ENCODE results near the gene BRD3. TPM values are rescaled to one million over a fixed set of nuclear protein-coding genes. Genes with fewer than 3 reads are reported as not detected.

BRD3 gene
- total RNA-seq, 1 experiment from 2014 or later, result 40.7 TPM

DNA sequence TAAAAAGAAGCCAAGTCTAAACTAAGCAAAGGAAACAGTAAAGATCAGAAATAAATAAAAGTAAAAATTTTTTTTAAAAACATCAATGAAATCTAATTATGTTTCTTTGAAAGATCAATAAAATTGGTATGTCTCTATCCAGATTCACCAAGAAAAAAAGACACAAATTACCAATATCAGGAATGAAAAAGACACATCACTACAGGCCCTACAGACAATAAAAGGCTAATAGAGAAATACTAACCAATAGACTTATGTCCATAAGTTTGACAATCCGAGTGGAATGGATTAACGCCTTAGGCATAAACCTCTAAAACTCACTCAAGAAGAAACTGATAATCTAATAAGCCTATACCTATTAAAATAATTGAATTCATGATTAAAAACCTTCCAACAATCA lies 30.2 kb downstream of the BRD3 start:
- Histone ChIP-seq H3K9me2 (ENCODE audit: insufficient read depth) (no peaks in the 10 kb centered on the region), H3K4me2 (ENCODE audit: low read length) (no peak overlapping the region), H3K36me3 (ENCODE audit: control insufficient read depth in 1 of 2, insufficient read depth in 2 of 2, low read length in 2 of 2) (peaks cover 11 to 13% of the 10 kb centered on the region in 2 experiments; a peak in 1 of 4 replicates), H3K9me3 (ENCODE audit: control insufficient read depth in 1 of 2, insufficient read depth in 1 of 2, low read depth in 1 of 2, low read length in 2 of 2) (no peaks in the 10 kb centered on the region), H3K27me3 (ENCODE audit: insufficient read depth, low read length) (no peaks in the 10 kb centered on the region), H4K20me1 (ENCODE audit: insufficient read depth) (no peaks in the 10 kb centered on the region), H3K4me3 (replicated peaks in 1 of 2; ENCODE audit: low read depth in 1 of 2, low read length in 2 of 2) (no peak overlapping the region), H2AFZ (ENCODE audit: low read depth, low read length, poor library complexity, severe bottlenecking) (no peak overlapping the region), H3K4me1 (ENCODE audit: control insufficient read depth in 1 of 2, insufficient read depth in 2 of 2, low read length in 2 of 2) (no peaks in the 10 kb centered on the region), H3K79me2 (ENCODE audit: insufficient read depth, low read length) (no peaks in the 10 kb centered on the region), H3K27ac (ENCODE audit: low read depth, low read length) (no peak overlapping the region), H3K9ac (ENCODE audit: low read length) (no peak overlapping the region)
- ChIA-PET RAD21 (ENCODE audit: low non-redundant PET in 1 of 2, low total read pairs in 2 of 2, uncharacterized antibody in 2 of 2, unreplicated experiment in 2 of 2) (no interaction called here), CTCF (no interaction called here), POLR2A (no interaction called here)
- intact Hi-C loops (cut with micrococcal nuclease), result no loop called here
- TF ChIP-seq, protein P1, sequence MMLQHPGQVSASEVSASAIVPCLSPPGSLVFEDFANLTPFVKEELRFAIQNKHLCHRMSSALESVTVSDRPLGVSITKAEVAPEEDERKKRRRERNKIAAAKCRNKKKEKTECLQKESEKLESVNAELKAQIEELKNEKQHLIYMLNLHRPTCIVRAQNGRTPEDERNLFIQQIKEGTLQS (IDR thresholded peaks at IDR 0.05), result no peak
- BruUV-seq (replicated peaks), result no TSS peak
- ATAC-seq (no peak), DNase-seq (ENCODE audit: low read depth, low spot score) (no peak)

DNA sequence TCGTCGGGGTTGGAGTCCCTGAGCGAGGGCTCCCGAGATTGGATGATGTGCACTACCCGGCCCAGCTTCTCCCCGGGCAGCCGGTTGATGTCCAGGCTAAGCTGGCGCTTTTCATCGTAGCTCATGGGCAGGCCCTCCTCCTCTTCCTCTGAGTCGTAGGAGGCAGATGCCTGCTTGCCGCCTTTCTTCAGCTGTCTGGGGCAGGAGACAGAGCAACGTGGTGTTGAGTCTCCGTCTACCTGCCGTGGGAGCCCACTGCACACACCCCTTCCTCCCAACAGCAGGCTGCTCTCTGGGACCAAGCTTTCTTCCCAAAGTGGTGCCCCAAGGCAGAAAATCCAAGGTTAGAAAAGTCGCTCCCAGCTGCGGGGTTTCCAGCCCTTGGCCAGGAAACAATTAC lies 31.7 kb downstream of the BRD3 start:
- intact Hi-C loops (cut with micrococcal nuclease), result no loop called here
- no peak overlapping the region for H3K9ac ChIP-seq (ENCODE audit: low read length)
- H3K4me1 ChIP-seq (ENCODE audit: control insufficient read depth in 1 of 2, insufficient read depth in 2 of 2, low read length in 2 of 2), result no peaks in the 10 kb centered on the region
- ChIA-PET CTCF (no interaction called here), POLR2A (no interaction called here), RAD21 (ENCODE audit: low non-redundant PET in 1 of 2, low total read pairs in 2 of 2, uncharacterized antibody in 2 of 2, unreplicated experiment in 2 of 2) (no interaction called here)
- no peaks in the 10 kb centered on the region for H3K9me2 ChIP-seq (ENCODE audit: insufficient read depth)
- BruUV-seq (replicated peaks), result no TSS peak
- no peak overlapping the region for H2AFZ ChIP-seq (ENCODE audit: low read depth, low read length, poor library complexity, severe bottlenecking)
- H3K4me3 ChIP-seq (replicated peaks in 1 of 2; ENCODE audit: low read depth in 1 of 2, low read length in 2 of 2), result no peak overlapping the region
- H3K79me2 ChIP-seq (ENCODE audit: insufficient read depth, low read length), result no peaks in the 10 kb centered on the region
- DNase-seq (ENCODE audit: low read depth, low spot score), result no peak
- H4K20me1 ChIP-seq (ENCODE audit: insufficient read depth), result no peaks in the 10 kb centered on the region
- no peaks in the 10 kb centered on the region for H3K27me3 ChIP-seq (ENCODE audit: insufficient read depth, low read length)
- no peak overlapping the region for H3K27ac ChIP-seq (ENCODE audit: low read depth, low read length)
- no peak for TF ChIP-seq ZFX (IDR thresholded peaks at IDR 0.05)
- TF ChIP-seq ZNF274 (IDR thresholded peaks at IDR 0.05; ENCODE audit: low read depth, low read length), result no peak
- TF ChIP-seq, protein P1 (IDR thresholded peaks at IDR 0.05), result no peak
- no peak for TF ChIP-seq EZH2phosphoT487 (IDR thresholded peaks at IDR 0.05; ENCODE audit: borderline replicate concordance)
- no peak for TF ChIP-seq RAD21 (IDR thresholded peaks at IDR 0.05; ENCODE audit: low read depth)
- TF ChIP-seq, protein P2, sequence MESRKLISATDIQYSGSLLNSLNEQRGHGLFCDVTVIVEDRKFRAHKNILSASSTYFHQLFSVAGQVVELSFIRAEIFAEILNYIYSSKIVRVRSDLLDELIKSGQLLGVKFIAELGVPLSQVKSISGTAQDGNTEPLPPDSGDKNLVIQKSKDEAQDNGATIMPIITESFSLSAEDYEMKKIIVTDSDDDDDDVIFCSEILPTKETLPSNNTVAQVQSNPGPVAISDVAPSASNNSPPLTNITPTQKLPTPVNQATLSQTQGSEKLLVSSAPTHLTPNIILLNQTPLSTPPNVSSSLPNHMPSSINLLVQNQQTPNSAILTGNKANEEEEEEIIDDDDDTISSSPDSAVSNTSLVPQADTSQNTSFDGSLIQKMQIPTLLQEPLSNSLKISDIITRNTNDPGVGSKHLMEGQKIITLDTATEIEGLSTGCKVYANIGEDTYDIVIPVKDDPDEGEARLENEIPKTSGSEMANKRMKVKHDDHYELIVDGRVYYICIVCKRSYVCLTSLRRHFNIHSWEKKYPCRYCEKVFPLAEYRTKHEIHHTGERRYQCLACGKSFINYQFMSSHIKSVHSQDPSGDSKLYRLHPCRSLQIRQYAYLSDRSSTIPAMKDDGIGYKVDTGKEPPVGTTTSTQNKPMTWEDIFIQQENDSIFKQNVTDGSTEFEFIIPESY (IDR thresholded peaks at IDR 0.05; ENCODE audit: extremely low read depth, insufficient replicate concordance, low read length), result no peak
- TF ChIP-seq SIN3A (IDR thresholded peaks at IDR 0.05; ENCODE audit: low read depth), result no peak
- no peak for TF ChIP-seq CEBPB (IDR thresholded peaks at IDR 0.05; ENCODE audit: low read depth)
- no peak for TF ChIP-seq YY1 (IDR thresholded peaks at IDR 0.05; ENCODE audit: extremely low read depth, insufficient replicate concordance, low read depth, low read length)
- no peak for TF ChIP-seq JUND (IDR thresholded peaks at IDR 0.05)
- no peak for TF ChIP-seq CBX3 (IDR thresholded peaks at IDR 0.05; ENCODE audit: low read depth)
- TF ChIP-seq SP1 (IDR thresholded peaks at IDR 0.05; ENCODE audit: low read depth), result no peak
- TF ChIP-seq EZH2 (IDR thresholded peaks at IDR 0.05), result no peak
- TF ChIP-seq, protein P3, sequence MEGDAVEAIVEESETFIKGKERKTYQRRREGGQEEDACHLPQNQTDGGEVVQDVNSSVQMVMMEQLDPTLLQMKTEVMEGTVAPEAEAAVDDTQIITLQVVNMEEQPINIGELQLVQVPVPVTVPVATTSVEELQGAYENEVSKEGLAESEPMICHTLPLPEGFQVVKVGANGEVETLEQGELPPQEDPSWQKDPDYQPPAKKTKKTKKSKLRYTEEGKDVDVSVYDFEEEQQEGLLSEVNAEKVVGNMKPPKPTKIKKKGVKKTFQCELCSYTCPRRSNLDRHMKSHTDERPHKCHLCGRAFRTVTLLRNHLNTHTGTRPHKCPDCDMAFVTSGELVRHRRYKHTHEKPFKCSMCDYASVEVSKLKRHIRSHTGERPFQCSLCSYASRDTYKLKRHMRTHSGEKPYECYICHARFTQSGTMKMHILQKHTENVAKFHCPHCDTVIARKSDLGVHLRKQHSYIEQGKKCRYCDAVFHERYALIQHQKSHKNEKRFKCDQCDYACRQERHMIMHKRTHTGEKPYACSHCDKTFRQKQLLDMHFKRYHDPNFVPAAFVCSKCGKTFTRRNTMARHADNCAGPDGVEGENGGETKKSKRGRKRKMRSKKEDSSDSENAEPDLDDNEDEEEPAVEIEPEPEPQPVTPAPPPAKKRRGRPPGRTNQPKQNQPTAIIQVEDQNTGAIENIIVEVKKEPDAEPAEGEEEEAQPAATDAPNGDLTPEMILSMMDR (IDR thresholded peaks at IDR 0.05 in 2 of 3, conservative IDR thresholded peaks at IDR 0.05 in 1 of 3; ENCODE audit: borderline replicate concordance in 1 of 3, insufficient read depth in 1 of 3, low read depth in 2 of 3, low read length in 2 of 3), result no peak
- no peak for TF ChIP-seq POLR2AphosphoS5 (IDR thresholded peaks at IDR 0.05; ENCODE audit: low read depth, low read length)
- peaks cover 13 to 14% of the 10 kb centered on the region in 2 experiments; a peak in 1 of 4 replicates for H3K36me3 ChIP-seq (ENCODE audit: control insufficient read depth in 1 of 2, insufficient read depth in 2 of 2, low read length in 2 of 2)
- H3K4me2 ChIP-seq (ENCODE audit: low read length), result no peak overlapping the region
- ATAC-seq, result no peak
- H3K9me3 ChIP-seq (ENCODE audit: control insufficient read depth in 1 of 2, insufficient read depth in 1 of 2, low read depth in 1 of 2, low read length in 2 of 2), result no peaks in the 10 kb centered on the region

All from HCT116 (cell line).